MM.1S (cell line): ENCODE results near the gene SPINK1.

Source experiments
- DNase-seq: peaks from one replicate; pipeline ENCODE4 v3.0.0-alpha.2; 2015
- H2AFZ ChIP-seq: fragments of 300-600 bp; sonication (generic); 2 replicates; pipeline ENCODE4 v1.6.0; 2016; ENCODE audit warnings: antibody characterized with exemption, low read length
- H3F3A ChIP-seq: fragments of 300-600 bp; sonication (generic); 2 replicates; pipeline ENCODE4 v1.6.1; 2016; ENCODE audit warnings: mild to moderate bottlenecking, antibody characterized with exemption, low read length, moderate library complexity, mixed read lengths; ENCODE audit not compliant: insufficient read depth
- H3K27ac ChIP-seq: fragments of 300-600 bp; sonication (generic); 2 replicates; pipeline ENCODE4 v1.5.1; 2016; ENCODE audit warnings: mild to moderate bottlenecking, low read length
- H3K27me3 ChIP-seq: fragments of 300-600 bp; sonication (generic); replicated peaks from 2 replicates; pipeline ENCODE4 v1.6.0; 2016; ENCODE audit warnings: low read length; ENCODE audit not compliant: insufficient read depth
- H3K36me3 ChIP-seq: fragments of 300-600 bp; sonication (generic); replicated peaks from 2 replicates; pipeline ENCODE4 v1.6.1; 2016; ENCODE audit warnings: mild to moderate bottlenecking, low read length, mixed read lengths; ENCODE audit not compliant: insufficient read depth
- H3K4me1 ChIP-seq: fragments of 300-600 bp; sonication (generic); 2 replicates; pipeline ENCODE4 v1.6.1; 2016; ENCODE audit warnings: low read length, mixed read lengths
- H3K4me2 ChIP-seq: fragments of 300-600 bp; sonication (generic); 2 replicates; pipeline ENCODE4 v1.6.0; 2016; ENCODE audit warnings: low read depth, low read length
- H3K4me3 ChIP-seq: fragments of 300-600 bp; sonication (generic); 2 replicates; pipeline ENCODE4 v1.5.1; 2016; ENCODE audit warnings: low read length, mixed read lengths
- H3K79me2 ChIP-seq: fragments of 300-600 bp; sonication (generic); 2 replicates; pipeline ENCODE4 v1.6.1; 2016; ENCODE audit warnings: mixed run types, low read length, mixed read lengths
- H3K9ac ChIP-seq: fragments of 300-600 bp; sonication (generic); 2 replicates; pipeline ENCODE4 v1.6.1; 2016; ENCODE audit warnings: low read length, mixed read lengths
- H3K9me2 ChIP-seq: fragments of 300-600 bp; sonication (generic); replicated peaks from 2 replicates; pipeline ENCODE4 v1.6.1; 2016; ENCODE audit warnings: mild to moderate bottlenecking, low read length, mixed read lengths; ENCODE audit not compliant: insufficient read depth
- H3K9me3 ChIP-seq: fragments of 300-600 bp; sonication (generic); replicated peaks from 2 replicates; pipeline ENCODE4 v1.6.1; 2016; ENCODE audit warnings: mild to moderate bottlenecking, low read length, mixed read lengths; ENCODE audit not compliant: insufficient read depth
- H4K20me1 ChIP-seq: fragments of 300-600 bp; sonication (generic); 2 replicates; pipeline ENCODE4 v1.6.1; 2016; ENCODE audit warnings: mild to moderate bottlenecking, low read length, moderate library complexity, mixed read lengths; ENCODE audit not compliant: insufficient read depth
- EZH2 ChIP-seq: fragments of 300-600 bp; sonication (generic); optimal IDR thresholded peaks from 2 replicates; pipeline ENCODE3; 2017; ENCODE audit warnings: low read depth, mild to moderate bottlenecking, antibody characterized with exemption, low read length, mixed read lengths
- EZH2phosphoT487 ChIP-seq: fragments of 300-600 bp; sonication (generic); IDR thresholded peaks from 2 replicates; pipeline ENCODE4 v1.6.1; 2018; ENCODE audit warnings: antibody characterized with exemption, low read length
- TF ChIP-seq, protein P1 (sequence below): fragments of 300-600 bp; sonication (generic); IDR thresholded peaks from 2 replicates; pipeline ENCODE4 v1.5.1; 2016; ENCODE audit warnings: antibody characterized with exemption, low read length, mixed read lengths

Gene SPINK1

GRCh38 chr5:147786142-147786541 lies 45.3 kb downstream of the SPINK1 start:
- Histone ChIP-seq H3K9ac (no peak overlapping the region), H3K4me1 (no peaks in the 10 kb centered on the region), H3K9me2 (no peaks in the 10 kb centered on the region), H3K9me3 (no peaks in the 10 kb centered on the region), H3K4me3 (no peak overlapping the region), H2AFZ (no peak overlapping the region), H3K36me3 (no peaks in the 10 kb centered on the region), H4K20me1 (no peaks in the 10 kb centered on the region), H3K27ac (no peak overlapping the region), H3K4me2 (no peak overlapping the region), H3K79me2 (peaks cover 11% of the 10 kb centered on the region), H3K27me3 (no peaks in the 10 kb centered on the region), H3F3A (peaks cover 10% of the 10 kb centered on the region)
- TF ChIP-seq EZH2 (no peak), EZH2phosphoT487 (no peak)
- TF ChIP-seq, protein P1, sequence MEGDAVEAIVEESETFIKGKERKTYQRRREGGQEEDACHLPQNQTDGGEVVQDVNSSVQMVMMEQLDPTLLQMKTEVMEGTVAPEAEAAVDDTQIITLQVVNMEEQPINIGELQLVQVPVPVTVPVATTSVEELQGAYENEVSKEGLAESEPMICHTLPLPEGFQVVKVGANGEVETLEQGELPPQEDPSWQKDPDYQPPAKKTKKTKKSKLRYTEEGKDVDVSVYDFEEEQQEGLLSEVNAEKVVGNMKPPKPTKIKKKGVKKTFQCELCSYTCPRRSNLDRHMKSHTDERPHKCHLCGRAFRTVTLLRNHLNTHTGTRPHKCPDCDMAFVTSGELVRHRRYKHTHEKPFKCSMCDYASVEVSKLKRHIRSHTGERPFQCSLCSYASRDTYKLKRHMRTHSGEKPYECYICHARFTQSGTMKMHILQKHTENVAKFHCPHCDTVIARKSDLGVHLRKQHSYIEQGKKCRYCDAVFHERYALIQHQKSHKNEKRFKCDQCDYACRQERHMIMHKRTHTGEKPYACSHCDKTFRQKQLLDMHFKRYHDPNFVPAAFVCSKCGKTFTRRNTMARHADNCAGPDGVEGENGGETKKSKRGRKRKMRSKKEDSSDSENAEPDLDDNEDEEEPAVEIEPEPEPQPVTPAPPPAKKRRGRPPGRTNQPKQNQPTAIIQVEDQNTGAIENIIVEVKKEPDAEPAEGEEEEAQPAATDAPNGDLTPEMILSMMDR = no peak
- no peak for DNase-seq

DNA sequence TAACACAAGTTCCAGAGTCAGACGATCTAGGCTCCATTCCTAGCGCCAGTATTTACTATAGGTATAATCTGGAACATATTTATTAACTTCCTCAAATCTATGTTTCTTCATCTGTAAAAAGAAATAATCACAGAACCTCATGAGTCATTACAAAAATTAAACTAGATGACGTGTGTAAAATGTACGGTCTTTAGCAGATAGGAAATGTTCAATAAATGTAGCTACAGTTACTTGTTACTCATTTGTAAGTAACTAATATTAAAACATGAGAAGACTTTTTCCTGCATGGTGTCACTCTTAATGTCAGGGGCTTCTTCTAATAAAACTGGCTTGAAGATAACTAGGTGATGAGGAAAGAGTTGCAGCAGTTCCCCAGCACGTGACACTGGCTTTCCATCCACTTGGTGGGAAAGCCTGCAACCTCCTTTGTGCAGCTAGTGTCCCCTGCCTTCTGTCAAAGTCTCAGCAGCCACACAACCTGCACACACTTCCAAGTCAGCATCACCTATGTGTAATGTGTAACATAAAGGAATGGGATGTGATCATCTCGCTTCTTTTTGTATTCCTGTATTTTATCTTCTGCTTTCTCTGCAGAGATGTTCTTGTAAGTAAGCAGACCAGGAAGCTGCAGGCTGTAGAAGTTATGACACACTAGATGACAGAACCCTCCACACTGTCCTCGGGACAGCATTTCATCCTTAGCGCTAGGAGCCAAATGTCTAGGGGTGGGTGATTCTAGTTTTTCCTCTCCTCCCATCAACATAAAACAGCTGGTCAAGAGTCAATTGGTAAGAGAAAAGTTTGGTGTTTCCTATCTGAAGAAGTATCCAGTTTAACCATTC lies 47.1 kb downstream of the SPINK1 start:
- H3K27ac ChIP-seq = no peak overlapping the region
- H3K36me3 ChIP-seq = no peaks in the 10 kb centered on the region
- DNase-seq = no peak
- no peak overlapping the region for H3K4me2 ChIP-seq
- no peaks in the 10 kb centered on the region for H4K20me1 ChIP-seq
- H3K4me1 ChIP-seq = 0 out of 2 replicates have a peak, but pooled peaks cover 8% of the 10 kb centered on the region
- peaks cover 12% of the 10 kb centered on the region for H3F3A ChIP-seq
- peaks cover 29% of the 10 kb centered on the region for H3K79me2 ChIP-seq
- no peaks in the 10 kb centered on the region for H3K9me2 ChIP-seq
- H3K9me3 ChIP-seq = no peaks in the 10 kb centered on the region
- TF ChIP-seq, protein P1 = no peak
- TF ChIP-seq EZH2 (no peak), EZH2phosphoT487 (no peak)
- no peaks in the 10 kb centered on the region for H3K27me3 ChIP-seq
- H2AFZ ChIP-seq = no peak overlapping the region
- H3K9ac ChIP-seq = no peak overlapping the region
- H3K4me3 ChIP-seq = no peak overlapping the region

- DNase-seq = peak; percentile 97
- Histone ChIP-seq H3K4me3 (peak within 1 kb of the TSS; percentile 91), H3K27me3 (no peaks in the 10 kb centered on the region), H3K4me2 (peak within 1 kb of the TSS; percentile 80), H3K9ac (peak within 1 kb of the TSS; percentile 77), H4K20me1 (no peaks in the 10 kb centered on the region), H3K4me1 (peaks cover 14% of the 10 kb centered on the region; the same call in 1 of the 2 replicates), H3K27ac (peak within 1 kb of the TSS; percentile 83), H3K36me3 (no peaks in the 10 kb centered on the region), H3K9me2 (no peaks in the 10 kb centered on the region), H3K9me3 (no peaks in the 10 kb centered on the region), H3K79me2 (peaks cover 48% of the 10 kb centered on the region), H3F3A (peaks cover 12% of the 10 kb centered on the region), H2AFZ (peak within 1 kb of the TSS; percentile 75)
- no peak for TF ChIP-seq EZH2
- no peak for TF ChIP-seq EZH2phosphoT487
- TF ChIP-seq, protein P1 = no peak
Measured at GRCh38 chr5:147782110-147783028, 49.1 kb downstream of the SPINK1 start, which contains the start of gene JAKMIP2. TSS of gene JAKMIP2 (minus strand) at chr5:147782728. CDS start at chr5:147671806, 110,922 bp downstream.
